PC-3 (cell line): Measurements from ENCODE around the gene REX1BD. TPM values are rescaled to one million over a fixed set of nuclear protein-coding genes. Genes with fewer than 3 reads are reported as not detected.

Experiments used
- ATAC-seq: fragments of 200-7000 bp; cut with Tn5 transposase; 2 replicates; pipeline ENCODE4 v1.9.1; 2020; ENCODE audit warnings: mild to moderate bottlenecking, moderate library complexity
- BruUV-seq: library from RNA; stranded (reverse); fragments of 400-500 nt; replicated peaks from 2 replicates; lab custom pipeline; 2021; lab: Mats Ljungman, UMichigan
- CTCF ChIA-PET: fragments of 300-600 bp; sonication (Branson Sonifier 250); formaldehyde crosslinking; loops from one replicate; lab custom pipeline; 2022; ENCODE audit warnings: antibody characterized with exemption; lab: Charles Lee
- POLR2A ChIA-PET: fragments of 300-600 bp; sonication (Branson Sonifier 250); formaldehyde crosslinking; loops from one replicate; lab custom pipeline; 2022; ENCODE audit warnings: antibody characterized with exemption; ENCODE audit not compliant: unreplicated experiment; lab: Charles Lee
- DNase-seq: peaks from one replicate; pipeline ENCODE4 v3.0.0-alpha.2; 2015
- H2AFZ ChIP-seq: fragments of 300-600 bp; sonication (generic); 2 replicates; pipeline ENCODE4 v1.6.0; 2016; ENCODE audit warnings: antibody characterized with exemption, low read length
- H3F3A ChIP-seq: fragments of 300-600 bp; sonication (generic); one replicate; pipeline ENCODE4 v1.6.0; 2017; ENCODE audit warnings: antibody characterized with exemption, low read length, control low read depth, mild to moderate bottlenecking; ENCODE audit not compliant: unreplicated experiment
- H3K27ac ChIP-seq: fragments of 300-600 bp; sonication (generic); 2 replicates; pipeline ENCODE4 v1.5.1; 2016; ENCODE audit warnings: mild to moderate bottlenecking, low read length
- H3K27me3 ChIP-seq: fragments of 300-600 bp; sonication (generic); 2 replicates; pipeline ENCODE4 v1.6.1; 2016; ENCODE audit warnings: low read length, mixed read lengths
- H3K36me3 ChIP-seq: fragments of 300-600 bp; sonication (generic); 2 replicates; pipeline ENCODE4 v1.6.1; 2016; ENCODE audit warnings: low read depth, mixed run types, low read length, mixed read lengths
- H3K4me1 ChIP-seq: fragments of 300-600 bp; sonication (generic); 2 replicates; pipeline ENCODE4 v1.5.1; 2016; ENCODE audit warnings: low read length; ENCODE audit not compliant: insufficient read depth
- H3K4me2 ChIP-seq: fragments of 300-600 bp; sonication (generic); 2 replicates; pipeline ENCODE4 v1.6.0; 2016; ENCODE audit warnings: low read length
- H3K4me3 ChIP-seq: fragments of 300-600 bp; sonication (generic); 2 replicates; pipeline ENCODE4 v1.5.1; 2016; ENCODE audit warnings: mild to moderate bottlenecking, low read length, mixed read lengths
- H3K79me2 ChIP-seq: fragments of 300-600 bp; sonication (generic); 2 replicates; pipeline ENCODE4 v1.6.1; 2017; ENCODE audit warnings: low read length, mixed read lengths
- H3K9ac ChIP-seq: fragments of 300-600 bp; sonication (generic); 2 replicates; pipeline ENCODE4 v1.6.0; 2016; ENCODE audit warnings: mild to moderate bottlenecking, low read length
- H3K9me2 ChIP-seq: fragments of 300-600 bp; sonication (generic); replicated peaks from 2 replicates; pipeline ENCODE4 v1.6.1; 2016; ENCODE audit warnings: mixed run types, low read length, mixed read lengths
- H3K9me3 ChIP-seq: fragments of 300-600 bp; sonication (generic); 2 replicates; pipeline ENCODE4 v1.6.1; 2016; ENCODE audit warnings: low read length, mixed read lengths
- H4K20me1 ChIP-seq: fragments of 300-600 bp; sonication (generic); 2 replicates; pipeline ENCODE4 v1.6.1; 2016; ENCODE audit warnings: low read length, mixed read lengths
- CTCF ChIP-seq: fragments of 300-600 bp; sonication (generic); conservative IDR thresholded peaks from 2 replicates; pipeline ENCODE4 v1.5.1; 2017; ENCODE audit warnings: antibody characterized with exemption, low read depth, mild to moderate bottlenecking, low read length
- EZH2 ChIP-seq: fragments of 300-600 bp; sonication (generic); IDR thresholded peaks from one replicate; pipeline ENCODE4 v1.6.1; 2017; ENCODE audit warnings: antibody characterized with exemption, mild to moderate bottlenecking, low read length; ENCODE audit not compliant: unreplicated experiment
- EZH2phosphoT487 ChIP-seq: fragments of 300-600 bp; sonication (generic); IDR thresholded peaks from 2 replicates; pipeline ENCODE4 v1.6.1; 2018; ENCODE audit warnings: mild to moderate bottlenecking, antibody characterized with exemption, low read length, borderline replicate concordance
- intact Hi-C: fragments of 100-400 bp; cut with micrococcal nuclease; formaldehyde crosslinking; loops from 2 replicates; pipeline ENCODE4 v1.9.0; 2023
- total RNA-seq: library from RNA; depleted of rRNA; stranded (reverse); fragments of >200 nt; gene quantifications from 2 replicates; pipeline ENCODE4 v1.2.3, GENCODE V29; 2014

The REX1BD gene
- total RNA-seq, 1 experiment from 2014 or later = 121 TPM

GRCh38 chr19:18551631-18552030, 37.0 kb upstream of the REX1BD start:
- no peaks in the 10 kb centered on the region for H3K79me2 ChIP-seq
- H3K36me3 ChIP-seq = no peaks in the 10 kb centered on the region
- no peaks in the 10 kb centered on the region for H3K27me3 ChIP-seq
- no TSS peak for BruUV-seq
- 0 out of 2 replicates have a peak overlapping the region, but pooled peaks have one; percentile 28 for H3K4me2 ChIP-seq
- no peak overlapping the region for H3K9ac ChIP-seq
- H4K20me1 ChIP-seq = no peaks in the 10 kb centered on the region
- TF ChIP-seq EZH2 = no peak
- no peaks in the 10 kb centered on the region for H3K4me1 ChIP-seq
- intact Hi-C loops = no loop called here
- no peaks in the 10 kb centered on the region for H3K9me2 ChIP-seq
- ChIA-PET CTCF (no interaction called here), POLR2A (no interaction called here)
- H3K9me3 ChIP-seq = no peaks in the 10 kb centered on the region
- no peak overlapping the region for H3K4me3 ChIP-seq
- no peak for DNase-seq
- H2AFZ ChIP-seq = peak overlapping the region; percentile 81
- ATAC-seq = peak; percentile 20; the same call in 1 of the 2 replicates
- H3K27ac ChIP-seq = no peak overlapping the region
- no peaks in the 10 kb centered on the region for H3F3A ChIP-seq

GRCh38 chr19:18557411-18558201, 31.0 kb upstream of the REX1BD start, which contains the start of gene KXD1:
KXD1 (plus strand) TSS chr19:18557870; CDS start chr19:18562057, 4,187 bp downstream.
- Histone ChIP-seq H3K9me2 (no peaks in the 10 kb centered on the region), H3K4me2 (peak within 1 kb of the TSS; percentile 90), H3K4me3 (peak within 1 kb of the TSS; percentile 82), H3K9me3 (no peaks in the 10 kb centered on the region), H2AFZ (peak within 1 kb of the TSS; percentile 74), H3K4me1 (peaks cover 12% of the 10 kb centered on the region; the same call in 1 of the 2 replicates), H3K9ac (peak within 1 kb of the TSS; percentile 92), H3F3A (no peaks in the 10 kb centered on the region), H3K27ac (peak within 1 kb of the TSS; percentile 29), H3K36me3 (no peaks in the 10 kb centered on the region), H3K27me3 (no peaks in the 10 kb centered on the region), H4K20me1 (no peaks in the 10 kb centered on the region), H3K79me2 (peaks cover 24% of the 10 kb centered on the region)
- DNase-seq (peak; percentile 99), ATAC-seq (peak; percentile 99)
- intact Hi-C loops = loop anchor here (2.0 to 5.0 kb wide), 2 partner anchors 13 to 35 kb away; partner anchors contain the start of genes ELL and UBA52
- ChIA-PET CTCF (interaction anchor here (0.6 to 1.6 kb wide), 6 partner anchors 28 to 464 kb away, joined by 3 to 4 read pairs (median 4); no protein-coding TSS in a partner anchor), POLR2A (interaction anchor here (0.5 to 1.0 kb wide), 7 partner anchors 14 to 253 kb away, joined by 3 to 10 read pairs (median 4); partner anchors contain the start of genes ELL and UBA52)
- TF ChIP-seq EZH2 (no peak), EZH2phosphoT487 (no peak), CTCF (no peak)
- TSS peak; percentile 97 for BruUV-seq

GRCh38 chr19:18558202-18558555, 30.4 kb upstream of the REX1BD start:
- Histone ChIP-seq H3K9me2 (no peaks in the 10 kb centered on the region), H3K4me1 (peaks cover 12% of the 10 kb centered on the region; the same call in 1 of the 2 replicates), H3K27ac (peak overlapping the region; percentile 29), H2AFZ (peak overlapping the region; percentile 68), H4K20me1 (no peaks in the 10 kb centered on the region), H3K36me3 (no peaks in the 10 kb centered on the region), H3K4me2 (peak overlapping the region; percentile 90), H3K27me3 (no peaks in the 10 kb centered on the region), H3F3A (no peaks in the 10 kb centered on the region), H3K9me3 (no peaks in the 10 kb centered on the region), H3K79me2 (peaks cover 24% of the 10 kb centered on the region), H3K4me3 (peak overlapping the region; percentile 82), H3K9ac (peak overlapping the region; percentile 92)
- intact Hi-C loops = loop anchor here (5.0 kb wide), 1 partner anchor 36 kb away; the partner anchor contains the start of gene ELL
- TSS peak; percentile 68 for BruUV-seq
- ChIA-PET CTCF (interaction anchor here (0.7 to 1.6 kb wide), 4 partner anchors 31 to 69 kb away, joined by 3 to 5 read pairs (median 4); no protein-coding TSS in a partner anchor), POLR2A (interaction anchor here (0.6 to 1.0 kb wide), 5 partner anchors 20 to 819 kb away, joined by 3 to 19 read pairs (median 5); partner anchors contain the start of gene REX1BD)
- ATAC-seq = no peak
- DNase-seq = no peak
- no peak for TF ChIP-seq EZH2
- TF ChIP-seq CTCF = no peak
- no peak for TF ChIP-seq EZH2phosphoT487
